ENCODE data around the gene FGF14.

- TF ChIP-seq GATA3 (IDR thresholded peaks at IDR 0.05; ENCODE audit: low read depth, low read length) (no peak), GATA2 (IDR thresholded peaks at IDR 0.05; ENCODE audit: low read depth, low read length) (no peak)
Measured at GRCh38 chr13:101811881-101812280, 590.0 kb downstream of the FGF14 start.
